GDM1 (cell line): ENCODE measurements around the gene MYO1C.
"Not testable (repeated sequence)": the region's sequence is repeated elsewhere in the genome, so short reads cannot be mapped to it uniquely, and the experiment has no call there.

Experiments used
- DNase-seq: peaks from one replicate; lab custom pipeline; 2025; lab: John Stamatoyannopoulos, UW

Gene MYO1C, protein sequence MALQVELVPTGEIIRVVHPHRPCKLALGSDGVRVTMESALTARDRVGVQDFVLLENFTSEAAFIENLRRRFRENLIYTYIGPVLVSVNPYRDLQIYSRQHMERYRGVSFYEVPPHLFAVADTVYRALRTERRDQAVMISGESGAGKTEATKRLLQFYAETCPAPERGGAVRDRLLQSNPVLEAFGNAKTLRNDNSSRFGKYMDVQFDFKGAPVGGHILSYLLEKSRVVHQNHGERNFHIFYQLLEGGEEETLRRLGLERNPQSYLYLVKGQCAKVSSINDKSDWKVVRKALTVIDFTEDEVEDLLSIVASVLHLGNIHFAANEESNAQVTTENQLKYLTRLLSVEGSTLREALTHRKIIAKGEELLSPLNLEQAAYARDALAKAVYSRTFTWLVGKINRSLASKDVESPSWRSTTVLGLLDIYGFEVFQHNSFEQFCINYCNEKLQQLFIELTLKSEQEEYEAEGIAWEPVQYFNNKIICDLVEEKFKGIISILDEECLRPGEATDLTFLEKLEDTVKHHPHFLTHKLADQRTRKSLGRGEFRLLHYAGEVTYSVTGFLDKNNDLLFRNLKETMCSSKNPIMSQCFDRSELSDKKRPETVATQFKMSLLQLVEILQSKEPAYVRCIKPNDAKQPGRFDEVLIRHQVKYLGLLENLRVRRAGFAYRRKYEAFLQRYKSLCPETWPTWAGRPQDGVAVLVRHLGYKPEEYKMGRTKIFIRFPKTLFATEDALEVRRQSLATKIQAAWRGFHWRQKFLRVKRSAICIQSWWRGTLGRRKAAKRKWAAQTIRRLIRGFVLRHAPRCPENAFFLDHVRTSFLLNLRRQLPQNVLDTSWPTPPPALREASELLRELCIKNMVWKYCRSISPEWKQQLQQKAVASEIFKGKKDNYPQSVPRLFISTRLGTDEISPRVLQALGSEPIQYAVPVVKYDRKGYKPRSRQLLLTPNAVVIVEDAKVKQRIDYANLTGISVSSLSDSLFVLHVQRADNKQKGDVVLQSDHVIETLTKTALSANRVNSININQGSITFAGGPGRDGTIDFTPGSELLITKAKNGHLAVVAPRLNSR

DNA sequence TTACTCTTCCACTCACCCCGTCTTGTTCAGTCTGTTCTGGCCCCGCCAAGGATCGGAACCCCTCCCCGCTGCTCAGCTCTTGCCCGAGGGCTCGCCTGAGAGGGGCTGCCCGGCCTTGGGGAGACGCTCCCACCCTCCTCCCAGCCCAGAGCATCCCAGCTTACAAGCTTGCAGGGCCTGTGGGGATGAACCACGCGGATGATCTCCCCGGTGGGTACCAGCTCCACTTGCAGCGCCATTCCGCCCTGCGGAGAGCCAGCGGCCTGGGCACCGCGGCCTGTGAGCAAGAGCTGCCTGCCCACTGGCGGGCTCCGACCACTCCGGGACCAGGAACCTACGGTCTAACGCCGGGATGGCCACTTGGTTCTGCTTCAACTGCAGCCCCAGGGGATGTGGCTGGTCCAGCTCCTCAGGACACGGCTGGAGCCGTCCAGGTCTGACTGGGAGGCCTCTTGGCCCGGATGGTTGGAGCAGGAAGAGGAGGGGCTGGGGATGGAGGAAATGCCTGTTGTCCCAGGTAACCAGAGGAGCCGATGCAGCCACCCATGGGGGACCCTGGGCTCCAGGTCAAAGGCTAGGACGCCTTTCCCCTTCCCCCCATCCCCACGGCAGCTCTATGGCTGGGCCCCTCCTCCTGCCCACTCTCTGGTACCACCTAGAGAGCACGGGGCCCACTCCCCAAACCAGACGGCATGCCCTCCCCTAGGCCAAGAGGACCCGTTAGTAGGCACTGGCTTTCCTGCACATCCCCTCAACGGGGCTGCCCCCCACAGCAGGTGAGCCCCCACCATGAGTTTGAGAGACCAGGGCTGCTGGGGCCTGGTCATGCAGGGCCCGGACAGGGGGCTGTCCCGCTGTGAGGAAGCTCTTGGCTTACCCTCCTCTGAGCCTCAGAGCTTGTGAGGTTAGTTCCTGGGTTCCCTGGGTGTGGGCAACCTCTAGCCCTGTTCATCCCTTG lies at the start of gene MYO1C:
Gene MYO1C, minus strand, starts transcription at position 438 of the 958 bp plus-strand sequence. Its CDS starts 199 bp downstream, at position 239.
- DNase-seq, result no peak

DNA sequence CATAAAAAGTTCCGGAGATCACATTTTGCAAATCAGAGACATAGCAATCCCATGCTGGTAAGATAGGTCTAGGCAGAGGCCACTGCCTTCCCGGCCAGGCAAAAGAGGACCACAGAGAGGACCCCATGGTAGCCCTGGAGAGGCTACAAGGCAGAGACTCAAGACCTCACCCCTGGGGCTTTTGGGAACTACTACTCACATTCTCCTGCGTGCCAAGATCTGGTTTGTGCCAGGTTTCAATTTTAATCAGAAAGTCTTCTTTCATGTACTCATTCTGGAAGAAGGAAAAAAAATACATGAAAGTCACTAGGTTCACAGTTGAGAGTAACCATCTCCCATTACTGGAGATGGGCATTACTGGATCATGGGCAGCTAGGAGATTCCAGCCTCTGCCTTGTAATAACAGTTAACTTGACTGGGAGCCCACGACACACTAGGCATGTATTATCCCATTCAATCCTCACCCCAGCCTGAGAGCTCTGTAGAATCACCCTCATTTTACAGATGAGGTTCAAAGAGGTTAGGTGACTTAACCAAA lies 49.0 kb upstream of the MYO1C start:
- no peak for DNase-seq

- DNase-seq, result no peak
Measured at GRCh38 chr17:1539811-1540210, 47.3 kb upstream of the MYO1C start.

- DNase-seq, result no peak
Measured at GRCh38 chr17:1535737-1536136, 43.3 kb upstream of the MYO1C start.

- no peak for DNase-seq
Measured at GRCh38 chr17:1533661-1534325, 41.3 kb upstream of the MYO1C start.

DNA sequence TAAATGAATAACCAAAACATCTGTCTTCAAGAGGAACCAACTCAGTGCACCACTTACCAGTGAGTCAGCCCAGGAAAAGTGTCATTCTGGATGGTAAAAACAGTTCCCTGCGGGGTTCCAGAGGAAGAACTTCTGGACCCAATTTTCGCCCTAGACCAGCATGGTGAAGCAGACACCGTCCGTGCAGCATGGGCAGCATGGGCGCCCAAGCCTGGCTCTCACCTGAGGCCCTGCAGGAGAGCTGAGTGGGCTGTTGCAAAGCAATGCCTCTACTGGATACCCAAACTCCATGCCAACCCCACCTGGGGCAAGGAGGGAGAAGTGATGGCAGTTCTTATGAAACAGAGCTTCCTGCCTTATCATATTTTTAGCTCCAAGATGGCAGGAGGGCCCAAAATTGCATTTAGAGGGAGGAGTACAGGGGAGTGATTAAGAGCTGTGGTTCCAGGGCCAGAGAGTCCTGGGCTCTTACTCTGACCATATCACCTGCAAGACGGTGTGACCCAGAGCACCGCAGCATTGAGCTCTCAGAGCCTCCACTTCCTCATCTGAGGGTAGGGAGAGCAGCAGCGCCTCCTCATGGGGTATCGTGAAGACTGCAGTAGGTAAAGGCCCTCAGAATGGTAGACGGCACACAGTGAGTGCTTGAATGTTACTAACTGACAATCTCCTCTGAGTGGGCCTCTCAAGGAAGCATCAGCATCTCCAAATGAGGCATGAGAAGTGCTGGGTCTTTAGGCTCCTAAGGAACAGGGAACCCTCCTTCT lies 40.5 kb upstream of the MYO1C start:
- DNase-seq, result peak; percentile 51

GRCh38 chr17:1529863-1530262 lies 37.4 kb upstream of the MYO1C start:
- no peak for DNase-seq

DNA sequence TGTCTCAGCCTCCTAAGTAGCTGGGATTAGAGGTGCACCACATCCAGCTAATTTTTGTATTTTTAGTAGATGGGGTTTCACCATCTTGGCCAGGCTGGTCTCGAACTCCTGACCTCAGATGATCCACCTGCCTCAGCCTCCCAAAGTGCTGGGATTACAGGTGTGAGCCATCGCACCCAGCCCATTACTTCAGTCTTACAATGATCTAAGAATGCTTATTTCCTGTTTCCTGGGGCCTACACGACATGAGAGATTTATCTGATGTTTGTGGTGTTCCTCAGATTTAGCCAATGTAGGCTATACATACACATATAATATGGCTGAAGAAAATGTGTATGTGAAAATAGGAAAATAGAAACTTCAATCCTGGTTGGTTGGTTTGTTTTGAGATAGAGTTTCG lies 34.4 kb upstream of the MYO1C start:
- DNase-seq, result not testable (repeated sequence)

GRCh38 chr17:1522626-1523025 lies 30.1 kb upstream of the MYO1C start:
- no peak for DNase-seq

DNA sequence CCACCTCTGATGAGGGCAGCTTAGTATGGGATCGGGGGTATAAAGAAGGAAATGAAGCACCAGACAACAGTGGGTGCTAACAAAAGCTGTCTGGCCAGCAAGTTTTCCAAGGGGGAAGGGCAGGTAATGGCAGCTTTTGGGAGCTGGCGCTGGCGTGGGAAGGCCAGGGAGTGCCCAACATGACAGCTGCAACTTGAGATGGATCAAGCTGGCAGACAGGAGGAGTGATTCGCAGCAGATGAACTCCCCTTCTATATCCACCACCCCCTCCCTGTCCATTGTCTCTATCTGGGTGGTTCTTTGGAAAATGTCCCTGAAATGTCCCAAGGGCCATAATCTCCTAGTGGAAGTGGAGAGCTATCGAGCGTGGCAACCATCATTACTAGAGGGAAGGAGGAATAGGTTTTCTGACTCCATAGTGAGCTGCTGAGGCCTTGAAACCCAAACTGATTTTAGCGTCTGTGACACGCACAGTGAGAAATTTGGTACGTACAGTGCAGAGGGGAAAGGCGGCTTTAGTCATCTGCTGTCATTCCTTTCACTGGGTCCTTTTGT lies 28.7 kb upstream of the MYO1C start:
- DNase-seq, result no peak

- no peak for DNase-seq
Measured at GRCh38 chr17:1519678-1520077, 27.2 kb upstream of the MYO1C start.

DNA sequence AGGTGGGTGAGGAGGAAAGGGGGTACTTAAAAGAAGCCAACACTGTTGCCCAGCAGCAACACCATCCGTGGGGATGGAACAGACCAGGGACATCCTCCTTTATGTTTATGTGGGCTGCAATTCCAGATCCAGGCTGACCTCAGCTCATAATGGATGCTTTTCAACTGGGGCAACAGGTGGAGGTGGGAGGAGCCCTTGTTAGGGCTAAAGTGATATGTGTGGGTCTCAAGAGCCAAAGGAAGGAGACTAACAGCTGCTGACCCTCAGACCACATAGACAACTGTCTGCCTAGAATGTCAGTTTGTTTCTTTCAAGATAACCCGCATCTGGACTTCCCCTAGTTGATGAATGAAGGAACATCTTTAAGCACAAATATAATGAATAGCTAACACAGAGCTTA lies 25.9 kb upstream of the MYO1C start:
- DNase-seq, result no peak

DNA sequence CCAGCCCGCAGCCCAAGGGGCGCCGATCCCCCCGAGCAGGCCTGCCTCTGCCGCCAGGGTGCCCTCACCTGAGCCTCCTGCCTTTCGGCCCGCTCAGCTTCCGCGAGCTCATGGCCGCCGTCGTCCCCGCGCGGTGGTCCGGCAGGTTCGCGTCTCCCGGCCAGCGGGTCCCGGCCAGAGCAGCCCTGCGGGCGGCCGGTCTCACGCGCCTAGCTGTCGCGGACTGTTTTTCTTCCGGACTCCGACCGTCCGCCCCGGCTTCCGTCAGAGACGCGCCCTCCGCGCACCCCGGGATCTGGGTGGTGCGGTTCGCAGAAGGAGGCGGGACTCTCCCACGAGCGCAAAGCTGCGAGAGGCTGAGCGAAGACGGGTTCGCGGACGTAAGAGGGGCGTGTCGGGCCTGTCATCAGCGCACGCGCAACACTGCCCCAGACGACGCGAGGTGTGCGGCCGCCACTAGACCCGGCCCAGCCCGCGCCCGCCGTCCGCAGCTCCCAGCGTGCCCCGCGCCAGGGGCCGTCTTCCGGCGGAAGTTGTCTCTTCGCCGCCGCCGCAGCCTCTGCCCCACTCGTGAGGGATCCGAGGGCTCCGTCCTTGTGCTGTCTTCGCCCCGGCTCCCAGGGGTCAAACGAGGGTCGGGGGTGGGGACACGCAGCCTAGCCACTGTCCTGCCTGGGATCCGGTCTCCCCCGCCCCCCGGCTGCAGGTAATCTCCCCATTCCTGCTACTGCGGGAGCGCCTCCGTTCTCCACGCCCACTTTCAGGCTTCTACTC lies 24.1 kb upstream of the MYO1C start, which contains the start of gene INPP5K:
Gene INPP5K, minus strand, starts transcription at position 225 of the 774 bp plus-strand sequence. Its CDS starts 113 bp downstream, at position 112.
- peak; percentile 98 for DNase-seq

- DNase-seq, result peak; percentile 30
Measured at GRCh38 chr17:1515640-1516387, 23.3 kb upstream of the MYO1C start.

DNA sequence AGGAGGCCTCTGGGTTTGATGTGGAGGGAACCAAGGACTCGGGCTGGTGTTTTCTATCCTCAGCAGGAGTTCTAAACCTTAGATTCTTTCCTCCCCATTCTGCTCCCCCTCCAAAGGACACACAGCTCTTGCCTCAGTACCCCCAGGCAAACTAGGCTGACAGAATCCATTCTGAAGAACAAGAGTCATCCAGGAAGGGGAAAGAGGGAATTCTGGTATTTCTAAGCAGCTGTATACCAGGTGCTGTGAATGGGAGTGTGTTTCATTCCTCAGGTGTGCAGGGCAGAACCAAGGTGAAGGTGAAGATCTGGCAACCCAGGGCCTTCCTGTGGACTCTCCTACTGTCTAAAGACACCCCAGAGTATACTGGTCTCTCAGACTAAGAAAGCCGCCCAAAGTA lies 19.9 kb upstream of the MYO1C start:
- no peak for DNase-seq

DNA sequence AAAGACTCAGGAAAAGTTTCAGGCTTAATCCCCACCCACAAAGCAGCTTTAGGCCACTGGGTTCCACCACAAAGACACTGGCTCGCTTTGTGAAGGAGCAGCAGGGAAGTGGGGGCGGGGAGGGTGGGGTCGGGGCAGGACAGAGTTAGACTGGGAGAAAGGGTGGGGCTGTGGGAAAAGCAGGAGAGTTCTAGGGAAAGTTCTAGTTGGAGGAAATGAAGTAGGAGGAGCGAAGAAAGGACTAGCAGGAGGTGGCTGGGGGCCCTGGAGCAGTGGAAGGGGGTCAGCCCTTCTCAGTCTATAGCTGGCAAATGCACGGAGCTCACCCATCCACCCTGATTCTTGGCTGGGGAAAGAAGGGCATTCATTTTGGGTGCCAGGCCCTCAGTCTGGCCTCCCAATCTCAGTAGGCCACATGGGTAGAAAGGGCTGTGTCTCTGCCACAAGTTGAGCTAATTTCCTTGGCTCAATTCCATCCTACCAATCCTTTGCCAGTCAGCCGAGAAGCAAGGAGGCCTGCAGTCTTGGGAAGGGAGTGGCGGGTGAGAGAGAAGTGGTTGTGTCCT lies 19.4 kb upstream of the MYO1C start:
- DNase-seq, result no peak

DNA sequence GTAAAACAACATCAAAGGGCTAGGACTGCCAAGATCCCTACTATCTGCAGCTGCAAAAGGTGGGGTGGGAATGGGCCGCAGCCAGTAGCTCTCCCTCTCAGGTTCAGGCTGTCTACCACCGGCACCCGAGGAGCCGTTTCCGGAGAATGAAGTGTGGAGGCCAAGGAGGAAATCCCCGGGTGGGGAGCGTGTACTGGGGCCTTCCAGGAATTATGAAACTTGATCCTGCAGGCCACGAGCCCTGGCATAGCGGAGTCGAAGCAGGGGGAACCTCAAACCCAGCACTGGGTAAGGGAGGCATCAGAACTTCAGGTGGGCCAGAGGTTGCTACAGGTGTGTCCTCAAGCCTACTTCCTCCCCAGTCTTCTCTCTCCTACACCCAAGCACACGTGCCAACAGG lies 18.8 kb upstream of the MYO1C start:
- DNase-seq, result no peak
